Hematopoietic multipotent progenitor cell treated with erythropoietin and hydrocortisone succinate and interleukin-3 and kit ligand, for 6 days (in vitro differentiated cells): ENCODE measurements around the gene ATF5.
A peak's percentile ranks its signal among the peaks of the same experiment; 100 is the strongest.

Source experiments
- DNase-seq: peaks from one replicate; pipeline ENCODE4 v3.0.0-alpha.2; 2015

ATF5 gene

DNA sequence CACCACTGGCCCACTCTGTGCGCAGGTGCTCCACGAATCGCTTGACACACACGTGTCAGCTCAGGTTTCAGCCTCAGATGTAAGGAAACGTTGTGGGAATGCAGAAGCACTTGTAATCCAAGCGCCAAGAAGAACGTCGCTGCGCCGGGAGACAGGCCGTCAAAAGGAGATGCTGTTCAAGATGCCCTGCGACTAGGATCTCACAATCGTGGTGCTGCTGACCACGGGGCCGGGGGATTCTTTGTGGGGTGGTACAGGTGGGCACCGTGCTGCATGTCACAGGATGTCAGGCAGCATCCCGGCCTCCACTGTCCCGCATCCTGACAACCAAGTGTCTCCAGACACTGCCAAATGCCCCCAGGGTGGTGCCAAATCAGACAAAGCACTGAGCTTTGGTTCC, 48.9 kb downstream of the ATF5 start:
- no peak for DNase-seq

DNA sequence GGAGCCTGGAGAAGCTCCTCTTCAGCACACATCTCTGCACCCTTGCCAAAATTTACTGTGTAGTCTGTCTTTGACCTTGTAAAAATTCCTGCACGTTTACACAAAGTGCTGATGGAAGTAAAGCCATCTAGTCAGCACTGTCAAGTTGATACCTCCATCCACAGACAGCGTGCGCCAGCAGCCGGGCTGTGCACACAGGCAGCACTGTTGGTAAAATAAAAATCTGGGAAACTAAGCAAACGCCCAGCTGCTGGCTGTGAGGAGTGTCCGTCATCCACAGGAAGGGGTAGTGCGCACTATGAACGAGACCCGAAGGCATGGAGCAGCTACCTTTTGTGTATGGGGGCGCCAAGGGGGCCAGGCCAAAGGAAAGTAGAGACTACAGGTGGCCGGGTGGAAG, 49.3 kb downstream of the ATF5 start:
- no peak for DNase-seq

DNA sequence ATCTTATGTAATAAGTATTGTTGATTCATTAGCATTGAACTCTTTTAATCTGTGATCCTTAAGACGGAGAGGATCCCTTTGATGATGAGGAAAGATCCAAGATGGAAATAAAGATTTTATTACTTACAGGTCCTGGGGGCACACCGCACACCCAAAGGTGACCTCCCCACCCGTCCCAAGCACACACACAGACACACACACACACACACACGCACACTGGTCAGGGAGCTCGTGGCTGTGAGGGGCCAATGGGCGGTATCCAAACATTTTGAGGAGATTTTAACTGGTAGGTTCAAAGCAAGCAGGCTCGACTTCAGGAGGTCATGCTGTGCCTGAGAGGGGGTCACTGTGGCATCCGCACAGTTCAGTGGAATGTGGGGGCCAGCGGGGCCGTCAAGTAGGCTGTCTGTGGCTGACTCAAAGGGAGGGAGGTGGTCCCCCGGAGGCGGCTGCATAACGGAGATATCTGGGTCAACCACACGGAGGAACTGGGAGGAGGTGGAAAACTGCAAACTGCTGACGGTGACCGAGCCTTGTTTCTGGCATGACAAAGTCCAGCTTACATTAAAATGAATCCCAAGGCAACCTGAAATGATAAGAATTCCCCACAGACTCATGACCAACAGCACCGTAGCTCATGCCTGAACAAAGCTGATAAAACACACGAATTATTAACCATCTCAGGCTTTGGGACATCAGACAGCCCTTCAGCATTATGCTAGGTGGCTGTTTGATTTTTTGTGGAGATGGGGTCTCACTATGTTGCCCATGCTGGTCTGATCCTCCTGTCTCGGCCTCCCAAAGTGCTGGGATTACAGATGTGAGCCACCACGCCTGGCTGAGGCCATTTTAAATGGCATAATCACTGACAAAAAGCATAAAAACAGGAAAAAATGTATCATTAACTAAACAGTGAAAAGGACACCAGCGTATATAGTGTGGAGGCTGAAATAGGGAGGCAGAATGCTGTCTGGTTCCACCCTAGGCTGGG, 52.9 kb downstream of the ATF5 start:
- DNase-seq = peak; percentile 72
